ENCODE results near the gene MYO9A.

MYO9A gene

GRCh38 chr15:71806452-71806931 is 311.5 kb downstream of the MYO9A start:
- no peak for ATAC-seq

- ATAC-seq: no peak
Observed at GRCh38 chr15:71804695-71805470, 313.1 kb downstream of the MYO9A start.

DNA sequence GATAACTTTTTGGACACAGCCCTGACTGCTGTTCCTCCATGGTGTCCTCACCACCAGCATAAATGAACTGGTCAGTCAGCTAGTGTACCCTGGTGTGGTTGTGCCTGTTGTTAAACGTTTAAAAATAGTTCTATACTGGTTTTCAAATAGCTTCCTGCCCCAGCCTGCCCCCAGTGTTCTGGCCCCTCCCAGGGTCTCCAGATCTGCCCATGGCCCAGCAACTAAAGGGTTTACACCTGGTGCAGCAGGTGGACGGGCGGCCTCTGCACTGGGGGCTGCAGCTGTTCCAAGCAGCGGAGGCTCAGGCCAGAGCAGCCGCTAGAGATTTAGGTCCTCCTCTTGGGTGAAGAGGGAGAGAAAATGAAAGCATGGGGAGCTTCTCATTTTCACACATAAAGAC is 313.7 kb downstream of the MYO9A start:
- no peak for ATAC-seq

- ATAC-seq: no peak
Observed at GRCh38 chr15:71802770-71803169, 315.2 kb downstream of the MYO9A start.

DNA sequence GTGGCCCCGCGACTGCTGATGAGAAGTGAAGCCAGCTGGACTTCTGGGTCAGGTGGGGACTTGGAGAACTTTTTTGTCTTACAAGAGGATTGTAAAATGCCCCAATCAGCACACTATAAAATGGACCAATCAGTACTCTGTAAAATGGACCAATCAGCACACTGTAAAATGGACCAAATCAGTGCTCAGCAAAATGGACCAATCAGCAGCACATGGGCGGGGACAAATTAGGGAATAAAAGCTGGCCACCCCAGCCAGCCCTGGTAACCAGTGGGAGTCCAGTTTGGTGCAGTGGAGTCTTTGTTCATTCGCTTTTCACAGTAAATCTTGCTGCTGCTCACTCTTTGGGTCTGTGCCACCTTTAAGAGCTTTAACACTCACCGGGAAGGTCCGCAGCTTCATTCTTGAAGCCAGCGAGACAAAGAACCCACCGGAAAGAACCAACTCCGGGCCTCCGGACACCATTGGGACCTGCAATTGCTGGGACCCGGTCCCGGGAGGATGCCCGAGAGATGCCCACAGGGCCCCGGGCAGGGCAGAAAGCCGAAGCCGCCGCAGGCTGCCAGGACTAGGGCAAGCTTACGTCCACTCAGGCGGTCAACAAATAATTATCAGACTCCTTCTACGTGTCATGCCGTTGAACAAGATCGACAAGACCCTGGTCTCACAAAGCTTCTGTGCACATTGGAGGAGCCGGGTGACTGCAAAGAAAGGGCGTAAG is 315.9 kb downstream of the MYO9A start:
- ATAC-seq: no peak

DNA sequence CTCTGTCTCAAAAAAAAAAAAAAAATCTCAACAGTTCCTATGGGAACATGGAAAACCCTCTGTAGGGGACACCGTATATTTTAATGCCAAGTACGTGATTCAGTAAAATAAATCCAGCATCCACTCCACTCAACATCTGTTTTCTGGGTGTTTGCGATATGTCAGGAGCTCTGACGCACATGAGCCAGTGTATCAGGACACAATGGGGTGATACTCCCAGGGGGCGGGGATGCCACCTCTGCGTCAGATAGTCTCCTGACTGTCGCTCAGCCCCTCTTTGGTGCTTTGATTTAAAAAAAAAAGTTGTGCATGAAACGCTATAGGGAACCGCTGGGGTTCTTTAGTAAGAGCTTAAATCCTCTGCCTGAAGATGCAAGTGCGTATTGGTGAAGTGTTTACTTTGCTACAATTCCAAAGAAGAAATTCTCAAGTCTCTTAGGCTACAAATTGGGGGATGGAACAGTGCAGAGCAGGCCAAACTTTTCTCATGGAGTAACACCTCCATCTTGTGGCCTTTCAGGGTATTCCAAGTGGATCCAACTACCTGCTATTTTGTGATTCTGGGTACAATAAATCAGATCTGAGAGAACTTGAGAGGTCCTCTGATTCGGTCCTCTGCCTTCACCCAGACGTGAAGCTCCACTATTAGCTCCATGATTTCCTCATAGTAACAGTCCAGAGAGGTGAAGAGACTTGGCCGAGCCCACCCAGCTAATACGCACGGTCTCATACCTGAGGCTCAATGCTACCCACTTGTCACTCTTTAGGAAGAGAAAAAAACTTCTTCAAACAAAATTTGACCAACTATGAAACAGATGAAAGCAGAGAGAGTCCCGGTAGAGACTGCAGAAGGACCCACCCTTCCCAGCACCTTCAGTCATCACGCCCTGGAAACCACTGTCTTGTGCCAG is 316.9 kb downstream of the MYO9A start:
- ATAC-seq: no peak

DNA sequence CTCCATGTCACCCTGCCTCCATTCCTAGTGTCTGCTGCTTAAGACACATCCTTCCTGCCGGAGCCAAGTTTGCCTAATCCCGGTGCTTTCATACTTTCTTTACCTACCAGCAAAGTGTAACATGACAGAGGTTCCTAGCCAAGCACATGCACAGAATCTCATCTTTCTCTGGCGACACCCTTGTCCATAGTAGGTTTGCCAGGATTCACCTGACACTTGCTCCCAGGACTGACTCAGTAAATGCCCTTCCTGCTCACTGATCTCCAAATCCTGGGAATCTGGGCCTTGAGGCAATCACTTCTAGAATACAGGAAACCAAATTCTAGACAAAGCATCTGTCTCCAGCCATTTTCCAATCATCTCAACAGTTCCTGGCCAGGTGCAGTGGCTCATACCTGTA is 317.8 kb downstream of the MYO9A start:
- ATAC-seq: no peak

GRCh38 chr15:71798641-71799040 is 319.3 kb downstream of the MYO9A start:
- ATAC-seq: no peak

DNA sequence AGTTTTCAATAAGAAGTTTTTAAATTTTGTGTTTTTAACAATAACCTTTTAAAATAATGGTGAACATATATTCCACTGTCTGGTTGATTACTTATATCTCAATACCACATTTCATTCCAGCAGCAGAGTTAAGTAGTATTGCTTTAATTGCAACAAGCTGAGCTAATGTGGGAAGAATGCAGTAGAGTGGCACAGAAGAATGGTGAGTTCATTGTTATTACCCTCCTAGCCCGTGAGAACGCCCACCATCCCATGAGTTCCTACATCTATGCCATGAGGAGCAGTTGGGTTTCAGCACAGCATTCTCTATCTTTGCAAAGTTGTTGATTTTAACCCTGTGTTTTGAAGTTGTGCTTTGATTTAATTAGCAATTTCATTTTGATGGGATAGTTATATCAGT is 325.4 kb downstream of the MYO9A start:
- ATAC-seq: no peak

- no peak for ATAC-seq
Observed at GRCh38 chr15:71791975-71792374, 326.0 kb downstream of the MYO9A start.

GRCh38 chr15:71790081-71790480 is 327.9 kb downstream of the MYO9A start:
- no peak for ATAC-seq

DNA sequence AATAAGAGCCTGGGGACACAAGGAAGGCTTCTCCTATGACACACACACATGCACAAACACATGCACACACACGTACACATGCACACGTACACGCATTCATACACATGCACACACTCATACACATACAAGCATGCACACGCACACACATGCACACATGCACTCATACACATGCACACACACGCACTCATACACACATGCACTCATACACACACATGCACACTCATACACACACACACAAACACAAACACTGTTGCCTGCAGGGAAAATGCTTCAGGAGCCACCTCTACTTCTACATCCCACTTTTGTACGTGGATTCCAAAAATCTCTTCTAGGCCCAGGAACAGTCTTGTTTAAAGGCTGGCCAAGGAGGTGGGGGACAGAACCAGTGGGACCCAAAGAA is 328.3 kb downstream of the MYO9A start:
- ATAC-seq: no peak

DNA sequence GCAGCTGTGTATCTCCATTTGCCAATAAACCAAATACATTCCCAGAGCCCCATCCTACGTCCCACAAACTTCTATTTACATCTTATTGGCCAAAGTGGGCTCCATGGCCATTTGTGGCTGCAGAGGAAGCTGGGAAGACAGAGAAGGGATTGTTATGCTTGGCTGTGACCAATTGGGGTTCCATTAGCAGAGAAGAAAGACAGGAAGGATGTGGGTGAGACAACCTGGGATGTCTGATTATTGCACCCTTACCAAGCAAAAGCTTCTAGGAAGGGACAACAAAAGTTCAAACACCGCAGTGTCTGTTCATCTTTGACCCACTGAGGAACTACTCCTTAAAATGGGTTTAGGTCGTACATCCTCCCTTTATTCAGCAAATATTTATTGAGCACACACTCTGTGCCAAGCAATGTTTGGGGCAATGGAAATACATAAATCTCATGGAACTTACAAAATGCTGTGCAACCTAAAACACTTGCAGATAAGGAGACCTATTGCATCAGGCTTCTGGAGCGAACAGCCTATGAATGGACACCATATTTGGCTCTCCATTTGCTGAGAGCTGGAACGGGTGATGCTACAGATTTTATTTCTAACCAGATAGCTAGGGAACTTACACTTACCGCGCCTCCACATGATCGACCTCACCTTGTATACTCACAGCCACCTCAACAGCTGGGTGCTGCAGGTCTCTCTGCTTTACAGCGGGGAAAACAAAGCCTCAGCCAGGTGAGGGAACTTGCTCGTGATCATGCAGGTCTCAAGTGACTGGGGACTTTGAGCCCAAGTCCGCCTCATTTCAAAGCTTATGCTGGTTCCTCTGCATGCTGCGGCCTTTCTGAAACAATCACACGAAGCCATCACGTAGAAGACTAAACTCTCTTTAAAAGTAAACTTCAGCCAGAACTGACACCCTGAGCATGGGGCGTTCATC is 329.0 kb downstream of the MYO9A start:
- ATAC-seq: no peak

DNA sequence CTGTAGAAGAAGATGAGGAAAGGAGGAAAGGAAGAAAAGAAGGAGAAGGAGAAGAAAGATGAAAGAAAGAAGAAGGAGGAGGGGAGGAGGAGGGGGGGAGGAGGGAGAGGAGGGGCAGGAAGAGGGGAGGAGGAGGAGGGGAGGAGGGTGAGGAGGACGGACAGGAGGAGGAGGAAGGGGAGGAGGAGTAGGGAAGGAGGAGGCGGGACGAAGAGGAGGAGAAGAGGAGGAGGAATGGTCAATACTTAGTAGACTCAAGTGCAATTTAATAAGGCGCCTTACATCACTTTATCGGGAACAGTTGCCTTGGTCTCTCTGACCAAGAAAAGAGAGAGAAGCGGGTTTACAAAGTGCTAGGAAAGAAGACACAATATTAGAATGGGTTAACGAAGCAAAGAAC is 331.3 kb downstream of the MYO9A start:
- ATAC-seq: no peak

DNA sequence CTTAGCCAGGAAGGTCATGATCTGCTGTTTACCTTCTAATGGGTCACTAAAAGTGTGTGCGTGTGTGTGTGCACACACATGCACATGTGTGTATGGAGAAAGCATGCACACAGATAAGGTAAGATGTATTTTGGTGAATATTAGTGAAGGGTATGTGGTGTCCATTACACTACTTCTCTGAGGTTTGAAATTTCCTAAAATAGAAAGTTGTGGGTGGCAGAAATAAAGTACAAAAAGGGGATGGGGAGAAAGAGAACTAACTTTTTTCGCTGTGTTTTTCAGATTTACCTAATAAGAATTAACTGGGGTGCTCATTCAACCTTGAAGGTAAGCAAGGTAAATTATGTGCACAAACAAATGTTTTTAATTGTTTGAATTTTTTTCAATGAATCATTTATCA is 332.0 kb downstream of the MYO9A start:
- ATAC-seq: no peak

GRCh38 chr15:71784719-71785118 is 333.2 kb downstream of the MYO9A start:
- no peak for ATAC-seq

GRCh38 chr15:71782422-71783165 is 335.4 kb downstream of the MYO9A start:
- no peak for ATAC-seq

DNA sequence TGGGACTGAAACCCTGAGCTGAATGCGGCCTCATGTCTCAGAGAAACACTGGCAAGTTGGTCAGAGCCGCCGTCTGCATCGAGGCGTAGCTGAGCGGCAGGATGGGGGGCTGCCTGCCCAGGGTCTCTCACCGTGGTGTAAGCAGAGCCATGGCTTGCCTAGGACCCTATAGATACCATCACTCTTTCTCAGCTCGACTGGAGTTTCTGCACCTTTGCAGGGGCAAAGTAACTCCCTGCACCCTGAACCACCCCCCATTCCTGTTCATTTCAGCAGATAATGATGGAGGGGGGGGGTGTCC is 336.0 kb downstream of the MYO9A start:
- no peak for ATAC-seq

DNA sequence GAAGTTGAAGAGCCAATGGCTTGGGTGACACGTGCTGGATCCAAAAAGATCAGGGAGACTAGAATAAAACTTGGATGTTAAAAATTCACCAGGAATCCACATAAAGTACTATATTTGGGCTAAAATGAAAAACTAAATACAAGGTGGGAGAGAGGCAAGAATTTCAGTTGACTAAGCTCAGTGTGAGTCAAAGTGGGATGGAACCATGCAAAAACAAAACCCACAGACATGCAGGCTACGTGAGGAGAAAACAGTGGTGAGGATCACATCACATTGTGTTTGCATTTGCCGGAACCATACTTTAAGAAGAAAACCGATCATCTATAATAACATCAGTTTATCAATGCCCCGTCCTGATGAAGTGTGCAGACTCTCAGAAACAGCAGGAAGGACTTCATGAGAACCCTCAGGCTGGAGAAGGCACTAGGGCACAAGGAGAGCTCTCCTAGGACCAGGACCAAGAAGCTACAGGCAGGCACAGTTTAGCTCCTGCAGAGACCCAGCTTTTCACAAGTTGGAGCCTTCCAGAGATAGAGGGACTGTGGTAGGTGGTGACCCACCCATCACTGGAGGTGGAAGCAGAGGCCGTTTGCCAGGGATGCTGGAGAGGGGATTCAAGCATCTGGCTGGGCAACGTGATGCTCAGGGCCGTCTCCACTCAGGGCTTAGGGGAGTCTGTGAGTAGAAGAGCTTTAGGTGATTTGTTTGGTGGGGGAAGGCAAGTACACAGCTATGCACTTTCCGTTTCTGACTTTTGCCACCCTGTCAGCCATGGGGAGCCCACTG is 336.6 kb downstream of the MYO9A start:
- ATAC-seq: no peak

GRCh38 chr15:71780115-71780976 is 337.6 kb downstream of the MYO9A start:
- ATAC-seq: peak in 1 of 2 donors; percentile 43

Measured in activated CD4-positive, CD25-positive, alpha-beta regulatory T cell treated with anti-CD3 and anti-CD28 coated beads, Interleukin-2, amount 50 U/mL, for 24 hours (primary cell).